Measurements from ENCODE around the gene ACSM6.

- no peak for TF ChIP-seq CTCF (conservative IDR thresholded peaks at IDR 0.05; ENCODE audit: low read depth, low read length)
- TF ChIP-seq EZH2 (IDR thresholded peaks at IDR 0.05; ENCODE audit: borderline replicate concordance, low read depth, low read length, poor library complexity, severe bottlenecking) = no peak
Measured at GRCh38 chr10:95253686-95254085, 59.6 kb downstream of the ACSM6 start.

All from A673 (cell line).